Adrenal gland (tissue), 12 donors: ENCODE data around the gene FAM184B. TPM values are rescaled to one million over a fixed set of nuclear protein-coding genes. Genes with fewer than 3 reads are reported as not detected.

Experiments
- DNase-seq, 7 donors: peaks; one replicate each; pipeline ENCODE4 v3.0.0-alpha.2; 2019 to 2020
- H3K27ac ChIP-seq, 5 donors: fragments of 200-600 bp; sonication (generic) in 4 of 5; 1 replicate in 3 of 5; 2 replicates in 2 of 5; pipeline versions ENCODE4 v1.5.1 to v1.8.0; 2016 to 2020; ENCODE audit warnings: mild to moderate bottlenecking in 1 of 5
- H3K27me3 ChIP-seq: fragments of 200-600 bp; 2 replicates; pipeline ENCODE4 v1.8.0; 2021
- H3K36me3 ChIP-seq, 2 donors: fragments of 200-600 bp; replicated peaks in 1 of 2; 1 replicate in 1 of 2; 2 replicates in 1 of 2; pipeline versions ENCODE4 v1.5.1 to v1.8.0; 2018 to 2022
- H3K4me1 ChIP-seq, 2 donors: fragments of 200-600 bp; replicated peaks in 1 of 2; 1 replicate in 1 of 2; 2 replicates in 1 of 2; pipeline versions ENCODE4 v1.5.1 to v1.8.0; 2018 to 2021
- H3K4me3 ChIP-seq, 4 donors: fragments of 200-600 bp; sonication (generic) in 3 of 4; one replicate each; pipeline ENCODE4 v1.5.1; 2016 to 2018
- H3K9me3 ChIP-seq, 3 donors: fragments of 200-600 bp; sonication (generic) in 1 of 3; replicated peaks in 1 of 3; 1 replicate in 2 of 3; 2 replicates in 1 of 3; pipeline versions ENCODE4 v1.5.1 to v1.8.0; 2016 to 2021
- POLR2A ChIP-seq, 2 donors: fragments of 450-650 bp; IDR thresholded peaks; one replicate each; pipeline ENCODE4 v1.6.1; 2017; ENCODE audit warnings: antibody characterized with exemption in 2 of 2, mild to moderate bottlenecking in 2 of 2, moderate library complexity in 1 of 2
- WGBS, 4 donors: extraction: QIAGEN DNeasy Blood & Tissue Kit in 2 of 4; methylation state at CpG; one replicate each; pipeline versions ENCODE4 v1.1.5 to v1.1.7; 2013 to 2017; 5-methylcytosine and 5-hydroxymethylcytosine counted together
- intact Hi-C, 2 donors: fragments of 100-400 bp; cut with DNase I; formaldehyde crosslinking; loops; one replicate each; pipeline versions ENCODE4 v1.14.1 to v1.15.0; 2022 to 2023
- polyA plus RNA-seq, 3 donors: library from polyadenylated mRNA; stranded (reverse); fragments of 200-250 nt in 2 of 3; fragments of 350-450 nt in 1 of 3; fragmentation: Illumina TruSeq in 1 of 3; extraction: RNeasy Lipid Tissue Mini Kit (QIAGEN cat#74804) in 1 of 3; gene quantifications; one replicate each; pipeline ENCODE4 v1.2.3, GENCODE V29; 2013 to 2014
- total RNA-seq, 9 donors: library from RNA; depleted of rRNA in 4 of 9; stranded (reverse); fragments of >200 nt in 4 of 9; fragments of 120-200 nt in 1 of 9; fragmentation: NEBNext Ultra II Directional in 1 of 9; extraction: Animal tissue kit (Norgen Biotek cat#: 25700) in 1 of 9; gene quantifications; one replicate each; pipeline versions ENCODE4 v1.1.0 to v1.2.4, GENCODE V29; 2013 to 2023
- TF ChIP-seq, protein P1 (sequence below), 6 experiments: fragments of 450-650 bp in 4 of 6; fragments of 200-600 bp in 2 of 6; sonication (generic) in 1 of 6; IDR thresholded peaks; 1 replicate in 5 of 6; 2 replicates in 1 of 6; pipeline versions ENCODE4 v1.5.1 to v1.8.0; 2016 to 2021; ENCODE audit warnings: antibody characterized with exemption in 6 of 6, mild to moderate bottlenecking in 2 of 6, moderate library complexity in 1 of 6
- donor health status: healthy with polysubstance abuse.
- donor health status: Bipolar disorder and iron deficiency.
- donor health status: DM: yes; HTN: yes; CAD: no.
- donor health status: DM: no; HTN: no; CAD: no.
- donor health status: DM: no; HTN: no; CAD: no.
- donor health status: DM: yes; HTN: yes; CAD: no.

The FAM184B gene
- total and polyA plus RNA-seq, 12 donors = under 0.01 to 0.17 (median 0.08) TPM; not detected in 5

DNA sequence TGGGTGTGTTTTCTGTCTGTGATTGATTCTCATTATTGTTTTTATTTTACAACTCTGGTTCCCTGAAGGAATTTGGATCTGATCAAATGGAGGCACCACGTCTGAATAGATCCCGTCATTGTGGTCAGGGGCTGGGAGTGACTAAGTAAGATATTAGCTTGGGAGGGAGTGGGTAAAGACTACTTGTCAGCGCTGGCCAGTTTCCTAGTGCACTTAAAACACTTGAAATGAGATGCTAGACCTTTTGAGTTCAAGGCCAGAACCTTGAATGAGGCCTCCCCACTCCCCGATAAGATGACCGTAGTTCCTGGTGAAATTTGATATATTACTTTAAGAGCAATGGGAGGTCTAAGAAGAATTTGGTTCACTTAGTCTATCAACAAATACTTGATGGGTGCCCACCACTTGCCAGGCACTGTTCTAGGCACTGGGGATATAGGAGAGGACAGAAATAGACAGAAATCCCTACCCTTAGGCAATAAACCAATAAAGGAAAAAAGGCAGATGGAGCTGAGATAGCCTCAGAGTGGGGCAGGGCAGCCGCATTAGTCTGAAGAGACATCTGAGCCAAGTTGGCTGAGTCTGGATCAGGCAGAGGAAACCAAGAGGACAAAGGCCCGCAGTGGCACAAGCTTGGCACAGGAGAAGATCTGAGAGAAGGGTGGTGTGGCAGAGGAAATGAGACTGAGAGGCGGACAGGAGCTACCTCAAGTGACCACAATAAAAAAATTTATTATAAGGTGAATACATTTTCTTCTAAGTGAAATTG lies 11.8 kb downstream of the FAM184B start:
- TF ChIP-seq, protein P1, sequence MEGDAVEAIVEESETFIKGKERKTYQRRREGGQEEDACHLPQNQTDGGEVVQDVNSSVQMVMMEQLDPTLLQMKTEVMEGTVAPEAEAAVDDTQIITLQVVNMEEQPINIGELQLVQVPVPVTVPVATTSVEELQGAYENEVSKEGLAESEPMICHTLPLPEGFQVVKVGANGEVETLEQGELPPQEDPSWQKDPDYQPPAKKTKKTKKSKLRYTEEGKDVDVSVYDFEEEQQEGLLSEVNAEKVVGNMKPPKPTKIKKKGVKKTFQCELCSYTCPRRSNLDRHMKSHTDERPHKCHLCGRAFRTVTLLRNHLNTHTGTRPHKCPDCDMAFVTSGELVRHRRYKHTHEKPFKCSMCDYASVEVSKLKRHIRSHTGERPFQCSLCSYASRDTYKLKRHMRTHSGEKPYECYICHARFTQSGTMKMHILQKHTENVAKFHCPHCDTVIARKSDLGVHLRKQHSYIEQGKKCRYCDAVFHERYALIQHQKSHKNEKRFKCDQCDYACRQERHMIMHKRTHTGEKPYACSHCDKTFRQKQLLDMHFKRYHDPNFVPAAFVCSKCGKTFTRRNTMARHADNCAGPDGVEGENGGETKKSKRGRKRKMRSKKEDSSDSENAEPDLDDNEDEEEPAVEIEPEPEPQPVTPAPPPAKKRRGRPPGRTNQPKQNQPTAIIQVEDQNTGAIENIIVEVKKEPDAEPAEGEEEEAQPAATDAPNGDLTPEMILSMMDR (IDR thresholded peaks at IDR 0.05) = no peak
- no peak for TF ChIP-seq POLR2A (IDR thresholded peaks at IDR 0.05)
- WGBS, 4 donors = 53 to 66% (median 61%) methylated on average over 8 of the region's 8 CpGs
- intact Hi-C loops = no loop called here

DNA sequence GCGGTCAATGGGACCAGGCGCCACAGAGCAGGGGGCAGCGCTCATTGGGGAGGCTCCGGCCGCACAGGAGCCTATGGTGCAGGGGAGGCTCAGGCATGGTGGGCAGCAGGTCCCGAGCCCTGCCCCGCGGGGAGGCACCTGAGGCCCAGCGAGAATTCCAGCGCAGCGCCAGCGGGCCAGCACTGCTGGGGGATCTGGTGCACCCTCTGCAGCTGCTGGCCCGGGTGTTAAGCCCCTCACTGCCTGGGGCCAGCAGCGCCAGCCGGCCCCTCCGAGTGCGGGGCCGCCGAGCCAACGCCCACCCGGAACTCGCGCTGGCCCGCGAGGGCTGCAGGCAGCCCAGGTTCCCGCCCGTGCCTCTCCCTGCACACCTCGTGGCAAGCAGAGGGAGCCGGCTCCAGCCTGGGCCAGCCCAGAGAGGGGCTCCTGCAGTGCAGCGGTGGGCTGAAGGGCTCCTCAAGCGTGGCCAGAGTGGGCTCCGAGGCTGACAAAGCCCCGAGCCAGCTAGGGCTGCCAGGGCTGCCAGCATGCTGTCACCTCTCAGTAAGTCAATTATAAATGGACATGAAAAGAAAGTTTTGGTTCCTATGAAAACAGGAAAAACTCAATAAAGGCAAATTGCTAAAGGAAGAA lies 14.5 kb downstream of the FAM184B start:
- H3K27ac ChIP-seq = no peak overlapping the region
- 90 to 95% (median 93%) methylated on average over 10 to 33 of the region's 33 CpGs for WGBS, 4 donors
- no peak for DNase-seq

More for the DNA sequence above, 11.8 kb downstream of the FAM184B start:
- Histone ChIP-seq H3K4me1 (no peaks in the 10 kb centered on the region), H3K36me3 (no peaks in the 10 kb centered on the region), H3K4me3 (no peak overlapping the region), H3K27ac (no peak overlapping the region), H3K27me3 (no peaks in the 10 kb centered on the region), H3K9me3 (no peaks in the 10 kb centered on the region)
- DNase-seq = no peak

DNA sequence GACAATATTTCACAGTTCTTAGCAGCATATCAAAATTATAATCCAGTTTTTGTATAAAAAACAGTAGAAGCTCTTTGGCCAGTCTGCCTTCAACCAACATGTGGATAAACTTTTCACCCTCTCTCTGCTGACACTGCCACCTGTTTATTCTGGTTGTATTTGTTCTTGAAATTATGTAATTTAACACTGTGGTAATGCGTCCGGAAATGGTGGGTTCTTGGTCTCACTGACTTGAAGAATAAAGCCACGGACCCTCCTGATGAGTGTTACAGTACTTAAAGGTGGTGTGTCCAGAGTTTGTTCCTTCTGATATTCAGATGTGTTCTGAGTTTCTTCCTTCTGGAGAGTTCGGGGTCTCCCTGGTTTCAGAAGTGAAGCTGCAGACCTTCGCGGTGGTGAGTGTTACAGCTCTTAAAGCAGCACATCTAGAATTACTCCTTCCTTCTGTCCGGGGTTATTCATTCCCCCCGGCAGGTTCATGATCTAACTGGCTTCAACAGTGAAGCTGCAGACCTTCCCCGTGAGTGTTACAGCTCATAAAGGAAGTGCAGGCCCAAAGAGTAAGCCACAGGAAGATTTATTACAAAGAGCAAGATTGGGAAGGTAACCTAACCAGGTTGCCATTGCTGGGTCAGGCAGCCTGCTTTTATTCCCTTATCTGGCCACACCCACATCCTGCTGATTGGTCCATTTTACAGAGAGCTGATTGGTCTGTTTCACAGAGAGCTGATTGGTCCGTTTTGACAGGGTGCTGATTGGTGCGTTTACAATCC lies 15.7 kb downstream of the FAM184B start:
- Histone ChIP-seq H3K4me3 (no peak overlapping the region), H3K27me3 (no peaks in the 10 kb centered on the region), H3K36me3 (no peaks in the 10 kb centered on the region), H3K27ac (no peak overlapping the region), H3K4me1 (no peaks in the 10 kb centered on the region), H3K9me3 (no peaks in the 10 kb centered on the region)
- intact Hi-C loops = no loop called here
- TF ChIP-seq, protein P1 (IDR thresholded peaks at IDR 0.05) = no peak
- no peak for TF ChIP-seq POLR2A (IDR thresholded peaks at IDR 0.05)
- DNase-seq = no peak
- 75 to 91% (median 79%) methylated on average over 9 to 11 of the region's 11 CpGs for WGBS, 4 donors

More for the DNA sequence above, 14.5 kb downstream of the FAM184B start:
- Histone ChIP-seq H3K27me3 (no peaks in the 10 kb centered on the region), H3K9me3 (no peaks in the 10 kb centered on the region), H3K4me3 (no peak overlapping the region), H3K36me3 (no peaks in the 10 kb centered on the region), H3K4me1 (no peaks in the 10 kb centered on the region)
- intact Hi-C loops = no loop called here
- TF ChIP-seq, protein P1 (IDR thresholded peaks at IDR 0.05) = no peak

DNA sequence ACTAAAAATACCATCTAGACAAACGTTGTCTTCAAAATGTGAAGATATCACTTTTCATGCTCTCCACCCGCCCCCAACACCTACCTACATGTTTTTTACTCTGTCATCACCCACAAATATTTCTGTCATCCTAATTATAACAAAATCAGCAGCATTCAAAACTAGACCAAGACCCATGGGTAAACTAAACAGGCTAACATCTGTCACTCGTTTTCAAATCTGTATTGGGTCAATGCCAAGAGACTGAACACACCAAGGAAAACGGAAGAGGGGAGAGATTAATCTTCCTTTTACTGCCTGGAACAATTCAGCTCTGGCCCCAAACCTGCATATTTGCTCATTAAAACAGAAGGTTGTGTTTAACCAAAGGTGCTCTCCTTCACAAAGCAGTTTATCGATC lies 17.5 kb downstream of the FAM184B start:
- no peaks in the 10 kb centered on the region for H3K9me3 ChIP-seq
- WGBS, 4 donors = 39 to 52% (median 45%) methylated on average over 5 of the region's 5 CpGs

More for the DNA sequence above, 17.5 kb downstream of the FAM184B start:
- no peaks in the 10 kb centered on the region for H3K36me3 ChIP-seq
- H3K27ac ChIP-seq = no peak overlapping the region
- H3K4me1 ChIP-seq = no peaks in the 10 kb centered on the region
- DNase-seq = no peak
- H3K4me3 ChIP-seq = no peak overlapping the region
- H3K27me3 ChIP-seq = no peaks in the 10 kb centered on the region
- TF ChIP-seq, protein P1 (IDR thresholded peaks at IDR 0.05) = no peak
- no peak for TF ChIP-seq POLR2A (IDR thresholded peaks at IDR 0.05)
- intact Hi-C loops = no loop called here
